ENCODE results near the gene EIF2D. TPM values are rescaled to one million over a fixed set of nuclear protein-coding genes. Genes with fewer than 3 reads are reported as not detected.

EIF2D gene
- total RNA-seq, 1 experiment from 2014 or later, result 110 TPM

DNA sequence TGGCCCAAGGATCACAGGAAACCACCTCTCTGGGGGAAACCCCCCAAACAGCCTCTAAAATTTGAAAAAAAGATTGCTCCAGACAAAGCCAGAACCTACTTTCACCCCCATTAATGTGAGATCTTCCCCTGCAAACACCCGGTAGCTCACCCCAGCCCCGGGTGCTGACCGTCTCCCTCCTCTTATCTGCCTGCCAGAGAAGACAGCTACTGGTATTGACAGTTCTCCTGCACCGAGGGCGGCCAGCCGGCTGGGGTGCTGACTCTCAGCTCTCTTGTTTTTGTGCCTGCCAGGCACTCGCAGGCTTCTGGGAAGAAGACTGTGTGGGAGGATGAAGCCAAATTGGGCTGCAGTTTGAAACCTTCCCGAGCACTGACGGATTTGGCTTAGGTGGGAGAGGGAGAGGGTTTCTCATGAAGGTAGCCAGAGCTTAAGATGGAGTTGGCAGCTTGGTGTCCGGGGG is 56.8 kb downstream of the EIF2D start:
- Mint-ChIP-seq H3K27me3 (ENCODE audit: insufficient read depth, unreplicated experiment) (no peaks in the 10 kb centered on the region), H3K4me3 (ENCODE audit: unreplicated experiment) (no peak overlapping the region), H3K27ac (ENCODE audit: low read depth, unreplicated experiment) (no peak overlapping the region), H3K36me3 (ENCODE audit: insufficient read depth, unreplicated experiment) (no peaks in the 10 kb centered on the region), H3K9me3 (ENCODE audit: unreplicated experiment) (no peaks in the 10 kb centered on the region), H3K4me1 (ENCODE audit: insufficient read depth, unreplicated experiment) (no peaks in the 10 kb centered on the region)
- ChIA-PET CTCF (interaction anchor here (0.5 to 17.3 kb wide), 22 partner anchors 9 to 603 kb away, joined by 3 to 281 read pairs (median 5); partner anchors contain the start of gene RASSF5), POLR2A (interaction anchor here (0.6 to 1.9 kb wide), 7 partner anchors 11 to 60 kb away, joined by 3 to 6 read pairs (median 3); partner anchors contain the start of gene EIF2D)
- intact Hi-C loops (cut with micrococcal nuclease), result no loop called here
- no peak for DNase-seq (ENCODE audit: unreplicated experiment)
- TF ChIP-seq, protein P1, sequence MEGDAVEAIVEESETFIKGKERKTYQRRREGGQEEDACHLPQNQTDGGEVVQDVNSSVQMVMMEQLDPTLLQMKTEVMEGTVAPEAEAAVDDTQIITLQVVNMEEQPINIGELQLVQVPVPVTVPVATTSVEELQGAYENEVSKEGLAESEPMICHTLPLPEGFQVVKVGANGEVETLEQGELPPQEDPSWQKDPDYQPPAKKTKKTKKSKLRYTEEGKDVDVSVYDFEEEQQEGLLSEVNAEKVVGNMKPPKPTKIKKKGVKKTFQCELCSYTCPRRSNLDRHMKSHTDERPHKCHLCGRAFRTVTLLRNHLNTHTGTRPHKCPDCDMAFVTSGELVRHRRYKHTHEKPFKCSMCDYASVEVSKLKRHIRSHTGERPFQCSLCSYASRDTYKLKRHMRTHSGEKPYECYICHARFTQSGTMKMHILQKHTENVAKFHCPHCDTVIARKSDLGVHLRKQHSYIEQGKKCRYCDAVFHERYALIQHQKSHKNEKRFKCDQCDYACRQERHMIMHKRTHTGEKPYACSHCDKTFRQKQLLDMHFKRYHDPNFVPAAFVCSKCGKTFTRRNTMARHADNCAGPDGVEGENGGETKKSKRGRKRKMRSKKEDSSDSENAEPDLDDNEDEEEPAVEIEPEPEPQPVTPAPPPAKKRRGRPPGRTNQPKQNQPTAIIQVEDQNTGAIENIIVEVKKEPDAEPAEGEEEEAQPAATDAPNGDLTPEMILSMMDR (IDR thresholded peaks at IDR 0.05; ENCODE audit: unreplicated experiment), result no peak
- no TSS peak for BruUV-seq (replicated peaks)

DNA sequence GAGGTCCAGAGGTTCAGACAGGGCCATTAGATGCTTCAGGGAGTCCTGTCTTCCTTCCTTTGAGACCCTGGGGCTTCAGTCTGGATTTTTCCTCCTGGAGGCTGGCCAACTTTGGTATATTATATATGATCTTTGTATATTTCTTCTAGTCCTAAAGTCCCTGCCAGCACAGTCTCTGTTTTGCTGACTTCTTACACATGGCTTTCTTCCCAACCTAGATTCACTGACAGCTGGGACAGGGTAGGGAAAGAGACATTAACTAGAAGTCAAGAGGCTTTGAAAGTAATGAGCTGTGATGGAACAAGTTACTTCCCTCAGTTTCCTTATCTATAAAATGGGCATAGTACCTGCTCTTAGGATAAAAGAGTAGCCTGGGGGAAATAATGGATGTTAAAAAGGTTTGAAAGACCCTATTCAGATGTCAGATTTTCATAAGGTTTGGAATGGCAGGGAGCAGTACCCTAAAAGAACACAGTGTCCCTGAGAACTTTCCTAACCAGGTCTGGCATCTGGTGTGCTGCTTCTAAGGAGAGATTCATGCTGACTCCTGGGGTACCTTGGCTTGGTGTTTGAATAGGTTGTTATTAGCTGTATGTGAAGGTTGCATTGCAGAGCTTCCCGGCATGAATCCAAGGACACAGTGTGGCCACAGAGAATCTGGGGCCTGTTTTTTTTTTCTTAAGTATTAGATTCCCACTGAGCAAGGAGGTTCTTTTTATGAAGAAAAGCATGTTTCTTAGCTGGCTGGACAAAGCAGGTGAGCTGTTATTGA is 57.4 kb downstream of the EIF2D start:
- DNase-seq (ENCODE audit: unreplicated experiment), result no peak
- TF ChIP-seq, protein P1 (IDR thresholded peaks at IDR 0.05; ENCODE audit: unreplicated experiment), result no peak
- Mint-ChIP-seq H3K27ac (ENCODE audit: low read depth, unreplicated experiment) (no peak overlapping the region), H3K9me3 (ENCODE audit: unreplicated experiment) (no peaks in the 10 kb centered on the region), H3K4me1 (ENCODE audit: insufficient read depth, unreplicated experiment) (no peaks in the 10 kb centered on the region), H3K27me3 (ENCODE audit: insufficient read depth, unreplicated experiment) (no peaks in the 10 kb centered on the region), H3K4me3 (ENCODE audit: unreplicated experiment) (no peak overlapping the region), H3K36me3 (ENCODE audit: insufficient read depth, unreplicated experiment) (no peaks in the 10 kb centered on the region)
- CTCF ChIA-PET, result interaction anchor here (0.5 to 17.3 kb wide), 26 partner anchors 10 to 1128 kb away, joined by 3 to 281 read pairs (median 4); partner anchors contain the start of gene RASSF5
- intact Hi-C loops (cut with micrococcal nuclease), result no loop called here
- no TSS peak for BruUV-seq (replicated peaks)
- POLR2A ChIA-PET, result interaction anchor here (0.6 to 1.9 kb wide), 5 partner anchors 11 to 75 kb away, joined by 3 to 6 read pairs (median 3); partner anchors contain the start of gene EIF2D

DNA sequence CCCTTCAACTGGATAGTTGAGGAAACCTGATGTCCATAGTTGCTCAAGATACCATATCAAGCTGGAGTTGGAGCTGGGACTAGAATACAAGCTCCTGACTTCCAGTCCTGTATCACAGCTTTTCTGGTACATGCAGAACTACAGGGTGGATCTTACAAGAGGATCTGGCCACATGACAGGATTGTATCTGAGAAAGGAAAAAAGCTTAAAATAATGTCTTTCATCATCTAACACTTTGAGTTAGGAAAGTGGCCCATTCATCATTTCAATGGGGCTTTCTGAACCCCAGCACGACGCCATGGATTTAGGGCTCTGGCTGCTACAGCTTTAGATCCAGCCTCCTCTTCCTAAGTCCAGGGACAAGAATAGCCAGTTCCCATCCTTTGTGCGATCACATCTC is 58.1 kb downstream of the EIF2D start:
- CTCF ChIA-PET, result interaction anchor here (0.6 to 17.3 kb wide), 14 partner anchors 11 to 1127 kb away, joined by 3 to 281 read pairs (median 5); partner anchors contain the start of gene RASSF5
- no peak overlapping the region for H3K27ac Mint-ChIP-seq (ENCODE audit: low read depth, unreplicated experiment)
- intact Hi-C loops (cut with micrococcal nuclease), result no loop called here
- DNase-seq (ENCODE audit: unreplicated experiment), result no peak
- H3K9me3 Mint-ChIP-seq (ENCODE audit: unreplicated experiment), result no peaks in the 10 kb centered on the region
- TF ChIP-seq, protein P1 (IDR thresholded peaks at IDR 0.05; ENCODE audit: unreplicated experiment), result no peak
- no peaks in the 10 kb centered on the region for H3K27me3 Mint-ChIP-seq (ENCODE audit: insufficient read depth, unreplicated experiment)
- no peak overlapping the region for H3K4me3 Mint-ChIP-seq (ENCODE audit: unreplicated experiment)
- POLR2A ChIA-PET, result interaction anchor here (1.0 kb wide), 1 partner anchor 24 kb away, joined by 3 read pairs; no protein-coding TSS in a partner anchor
- H3K4me1 Mint-ChIP-seq (ENCODE audit: insufficient read depth, unreplicated experiment), result no peaks in the 10 kb centered on the region
- no TSS peak for BruUV-seq (replicated peaks)
- H3K36me3 Mint-ChIP-seq (ENCODE audit: insufficient read depth, unreplicated experiment), result no peaks in the 10 kb centered on the region

DNA sequence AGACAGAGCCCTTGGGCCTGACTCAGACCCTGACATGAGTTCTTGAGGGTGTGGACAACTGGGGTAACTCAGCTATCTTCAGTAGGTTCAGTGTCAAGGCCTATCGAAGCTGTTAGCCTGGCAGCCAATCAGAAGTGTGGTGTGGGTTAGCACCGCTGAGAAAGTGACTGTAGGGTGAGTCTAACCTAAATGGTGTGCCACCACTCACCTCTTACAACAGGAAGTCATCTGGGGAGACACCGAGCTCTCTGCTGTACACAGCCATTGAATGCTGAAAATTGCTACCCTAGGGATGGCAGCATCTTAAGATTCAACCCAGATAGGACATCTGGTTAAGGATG is 60.3 kb downstream of the EIF2D start:
- H3K27ac Mint-ChIP-seq (ENCODE audit: low read depth, unreplicated experiment), result no peak overlapping the region
- no peaks in the 10 kb centered on the region for H3K27me3 Mint-ChIP-seq (ENCODE audit: insufficient read depth, unreplicated experiment)
- intact Hi-C loops (cut with micrococcal nuclease), result no loop called here
- ChIA-PET POLR2A (no interaction called here), CTCF (interaction anchor here (0.7 to 4.0 kb wide), 10 partner anchors 9 to 104 kb away, joined by 3 to 23 read pairs (median 4); no protein-coding TSS in a partner anchor)
- H3K4me1 Mint-ChIP-seq (ENCODE audit: insufficient read depth, unreplicated experiment), result no peaks in the 10 kb centered on the region
- no peaks in the 10 kb centered on the region for H3K36me3 Mint-ChIP-seq (ENCODE audit: insufficient read depth, unreplicated experiment)
- H3K4me3 Mint-ChIP-seq (ENCODE audit: unreplicated experiment), result no peak overlapping the region
- TF ChIP-seq, protein P1 (IDR thresholded peaks at IDR 0.05; ENCODE audit: unreplicated experiment), result no peak
- H3K9me3 Mint-ChIP-seq (ENCODE audit: unreplicated experiment), result no peaks in the 10 kb centered on the region
- DNase-seq (ENCODE audit: unreplicated experiment), result no peak
- BruUV-seq (replicated peaks), result no TSS peak
